VCaP (cell line): ENCODE measurements around the gene MGLL.

Source experiments
- H3K27ac ChIP-seq: fragments of 450-650 bp; 2 replicates; pipeline ENCODE4 v1.5.1; 2017
- TF ChIP-seq, protein P1 (sequence below): fragments of 450-650 bp; conservative IDR thresholded peaks from 2 replicates; pipeline ENCODE4 v1.5.1; 2017; ENCODE audit warnings: mild to moderate bottlenecking, moderate library complexity

MGLL gene

GRCh38 chr3:127678611-127679533 is 143.4 kb downstream of the MGLL start:
- no peak overlapping the region for H3K27ac ChIP-seq
- TF ChIP-seq, protein P1, sequence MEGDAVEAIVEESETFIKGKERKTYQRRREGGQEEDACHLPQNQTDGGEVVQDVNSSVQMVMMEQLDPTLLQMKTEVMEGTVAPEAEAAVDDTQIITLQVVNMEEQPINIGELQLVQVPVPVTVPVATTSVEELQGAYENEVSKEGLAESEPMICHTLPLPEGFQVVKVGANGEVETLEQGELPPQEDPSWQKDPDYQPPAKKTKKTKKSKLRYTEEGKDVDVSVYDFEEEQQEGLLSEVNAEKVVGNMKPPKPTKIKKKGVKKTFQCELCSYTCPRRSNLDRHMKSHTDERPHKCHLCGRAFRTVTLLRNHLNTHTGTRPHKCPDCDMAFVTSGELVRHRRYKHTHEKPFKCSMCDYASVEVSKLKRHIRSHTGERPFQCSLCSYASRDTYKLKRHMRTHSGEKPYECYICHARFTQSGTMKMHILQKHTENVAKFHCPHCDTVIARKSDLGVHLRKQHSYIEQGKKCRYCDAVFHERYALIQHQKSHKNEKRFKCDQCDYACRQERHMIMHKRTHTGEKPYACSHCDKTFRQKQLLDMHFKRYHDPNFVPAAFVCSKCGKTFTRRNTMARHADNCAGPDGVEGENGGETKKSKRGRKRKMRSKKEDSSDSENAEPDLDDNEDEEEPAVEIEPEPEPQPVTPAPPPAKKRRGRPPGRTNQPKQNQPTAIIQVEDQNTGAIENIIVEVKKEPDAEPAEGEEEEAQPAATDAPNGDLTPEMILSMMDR = no peak

GRCh38 chr3:127678315-127678599 is 144.1 kb downstream of the MGLL start:
- no peak overlapping the region for H3K27ac ChIP-seq
- TF ChIP-seq, protein P1 = no peak

DNA sequence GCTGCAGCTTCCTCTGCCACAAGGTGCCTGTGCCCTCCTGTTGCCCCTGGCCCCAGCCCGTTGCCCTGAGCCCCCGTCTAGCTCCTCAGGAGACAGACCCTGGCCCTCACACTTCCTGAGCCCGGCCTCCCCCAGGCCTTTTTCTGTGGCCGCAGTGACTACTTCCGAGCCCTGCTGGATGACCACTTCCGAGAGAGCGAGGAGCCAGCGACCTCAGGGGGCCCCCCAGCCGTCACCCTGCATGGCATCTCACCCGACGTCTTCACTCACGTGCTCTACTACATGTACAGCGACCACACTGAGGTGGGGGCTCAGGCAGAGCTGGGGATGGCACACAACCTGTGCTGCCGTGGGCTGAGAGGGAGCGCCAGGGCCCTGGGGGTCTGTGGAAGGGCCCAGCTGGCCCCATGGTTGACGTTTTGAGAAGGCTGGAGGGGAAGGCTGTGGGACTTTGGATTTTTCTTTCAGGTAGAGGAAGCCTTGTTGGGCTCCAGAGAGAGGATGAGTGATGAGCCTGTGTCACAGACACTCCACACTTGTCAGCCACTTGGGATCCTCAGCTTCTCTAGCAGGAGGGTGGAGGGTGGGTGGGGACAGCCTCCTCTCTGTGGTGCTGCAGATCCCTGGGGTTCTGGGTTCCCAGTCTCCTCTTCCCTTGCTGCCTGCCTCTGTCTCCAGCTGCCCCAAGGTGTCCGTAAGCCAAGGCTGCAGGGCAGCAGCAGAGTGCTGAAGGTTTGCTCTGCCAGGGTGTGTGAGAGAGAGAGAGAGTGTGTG is 144.6 kb downstream of the MGLL start:
- no peak overlapping the region for H3K27ac ChIP-seq
- TF ChIP-seq, protein P1 = no peak

- TF ChIP-seq, protein P1 = no peak
- H3K27ac ChIP-seq = no peak overlapping the region
These were observed 145.4 kb downstream of the MGLL start for GRCh38 chr3:127676921-127677351.

GRCh38 chr3:127676456-127676855 is 145.9 kb downstream of the MGLL start:
- H3K27ac ChIP-seq = no peak overlapping the region
- TF ChIP-seq, protein P1 = no peak

DNA sequence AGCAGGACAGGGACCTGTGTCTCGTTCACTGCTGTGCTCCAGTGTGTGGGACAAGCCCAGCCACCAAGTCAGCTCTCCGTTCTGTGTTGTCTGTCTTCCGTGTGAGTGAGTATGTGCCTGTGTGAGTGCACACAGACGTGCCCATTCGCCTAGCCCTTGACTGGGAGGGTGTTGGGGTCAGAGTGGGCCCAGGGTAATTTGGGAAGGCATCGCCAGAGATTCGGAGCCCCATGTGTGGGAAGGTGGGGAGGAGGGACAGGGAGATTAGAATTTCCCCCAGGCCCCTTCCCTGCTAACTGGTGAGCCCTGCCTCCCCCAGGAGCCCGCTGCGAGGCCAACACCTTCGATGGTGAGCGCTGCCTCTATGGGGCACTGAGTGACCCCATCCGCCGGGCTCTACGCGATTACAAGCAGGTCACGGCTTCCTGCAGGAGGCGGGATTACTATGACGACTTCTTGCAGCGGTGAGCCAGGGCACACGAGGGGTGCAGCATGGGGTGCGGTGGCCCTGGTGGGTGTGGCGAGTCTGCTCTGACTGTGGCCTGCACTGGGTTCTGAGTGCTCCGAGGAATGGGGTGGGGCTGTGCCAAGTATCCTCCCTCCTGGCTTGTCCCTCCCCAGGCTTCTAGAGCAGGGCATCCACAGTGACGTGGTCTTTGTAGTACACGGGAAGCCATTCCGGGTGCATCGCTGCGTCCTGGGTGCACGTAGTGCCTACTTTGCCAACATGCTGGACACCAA is 146.5 kb downstream of the MGLL start:
- TF ChIP-seq, protein P1 = no peak
- no peak overlapping the region for H3K27ac ChIP-seq

- H3K27ac ChIP-seq = no peak overlapping the region
These were observed 147.5 kb downstream of the MGLL start for GRCh38 chr3:127674790-127675189.

More at GRCh38 chr3:127674790-127675189, 147.5 kb downstream of the MGLL start:
- TF ChIP-seq, protein P1 = no peak
